NB4 (cell line): Measurements from ENCODE around the gene NSUN7.
A peak's percentile ranks its signal among the peaks of the same experiment; 100 is the strongest.

Source experiments
- DNase-seq: peaks from one replicate; pipeline ENCODE4 v3.0.0; 2010; ENCODE audit warnings: low read depth
- H3K4me3 ChIP-seq: one replicate; pipeline ENCODE4 v1.5.1; 2011; ENCODE audit warnings: mild to moderate bottlenecking, low read depth, low read length, moderate library complexity
- MYC ChIP-seq: IDR thresholded peaks from 2 replicates; pipeline ENCODE4 v1.6.1; 2011; ENCODE audit warnings: low read depth, low read length
- POLR2A ChIP-seq: IDR thresholded peaks from 2 replicates; pipeline ENCODE4 v1.6.1; 2011; ENCODE audit warnings: mild to moderate bottlenecking; ENCODE audit not compliant: insufficient read length; ENCODE audit errors: extremely low read depth
- TF ChIP-seq, protein P1 (sequence below): IDR thresholded peaks from 2 replicates; pipeline ENCODE4 v1.6.1; 2011; ENCODE audit warnings: low read depth, low read length
- TF ChIP-seq, protein P2 (sequence below): IDR thresholded peaks from one replicate; pipeline ENCODE4 v1.5.1; 2012; ENCODE audit warnings: low read depth, low read length

NSUN7 gene

DNA sequence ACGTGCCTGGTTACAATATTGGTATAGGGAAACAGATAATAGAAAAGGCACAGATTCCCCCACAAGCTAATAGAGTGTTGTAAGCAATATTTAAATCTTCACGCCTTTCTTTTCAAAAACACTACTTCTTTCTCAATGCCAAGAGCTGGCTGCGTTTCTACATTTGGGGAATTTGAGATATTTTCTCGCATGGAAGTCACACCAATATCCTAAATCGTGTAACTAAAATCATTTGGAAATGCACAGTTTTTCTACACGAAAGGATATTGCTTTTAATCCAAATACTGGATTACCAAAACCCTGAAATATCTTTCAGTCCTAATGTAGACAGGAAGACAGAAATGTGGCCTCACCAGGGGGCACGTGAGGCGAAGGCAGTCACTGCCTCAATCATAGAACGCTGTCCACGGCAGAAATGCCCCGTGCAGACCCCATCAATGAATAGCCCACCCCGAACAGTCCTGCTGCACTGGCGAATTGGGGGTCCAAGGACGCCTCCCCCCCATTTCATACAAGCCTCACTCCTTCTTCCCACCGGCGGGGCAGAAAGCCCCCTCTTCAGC is 106.6 kb downstream of the NSUN7 start:
- TF ChIP-seq, protein P1, sequence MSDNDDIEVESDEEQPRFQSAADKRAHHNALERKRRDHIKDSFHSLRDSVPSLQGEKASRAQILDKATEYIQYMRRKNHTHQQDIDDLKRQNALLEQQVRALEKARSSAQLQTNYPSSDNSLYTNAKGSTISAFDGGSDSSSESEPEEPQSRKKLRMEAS = no peak
- TF ChIP-seq MYC = no peak
- TF ChIP-seq, protein P2, sequence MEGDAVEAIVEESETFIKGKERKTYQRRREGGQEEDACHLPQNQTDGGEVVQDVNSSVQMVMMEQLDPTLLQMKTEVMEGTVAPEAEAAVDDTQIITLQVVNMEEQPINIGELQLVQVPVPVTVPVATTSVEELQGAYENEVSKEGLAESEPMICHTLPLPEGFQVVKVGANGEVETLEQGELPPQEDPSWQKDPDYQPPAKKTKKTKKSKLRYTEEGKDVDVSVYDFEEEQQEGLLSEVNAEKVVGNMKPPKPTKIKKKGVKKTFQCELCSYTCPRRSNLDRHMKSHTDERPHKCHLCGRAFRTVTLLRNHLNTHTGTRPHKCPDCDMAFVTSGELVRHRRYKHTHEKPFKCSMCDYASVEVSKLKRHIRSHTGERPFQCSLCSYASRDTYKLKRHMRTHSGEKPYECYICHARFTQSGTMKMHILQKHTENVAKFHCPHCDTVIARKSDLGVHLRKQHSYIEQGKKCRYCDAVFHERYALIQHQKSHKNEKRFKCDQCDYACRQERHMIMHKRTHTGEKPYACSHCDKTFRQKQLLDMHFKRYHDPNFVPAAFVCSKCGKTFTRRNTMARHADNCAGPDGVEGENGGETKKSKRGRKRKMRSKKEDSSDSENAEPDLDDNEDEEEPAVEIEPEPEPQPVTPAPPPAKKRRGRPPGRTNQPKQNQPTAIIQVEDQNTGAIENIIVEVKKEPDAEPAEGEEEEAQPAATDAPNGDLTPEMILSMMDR = no peak
- no peak for TF ChIP-seq POLR2A
- DNase-seq = peak; percentile 23
- peak overlapping the region; percentile 56 for H3K4me3 ChIP-seq

DNA sequence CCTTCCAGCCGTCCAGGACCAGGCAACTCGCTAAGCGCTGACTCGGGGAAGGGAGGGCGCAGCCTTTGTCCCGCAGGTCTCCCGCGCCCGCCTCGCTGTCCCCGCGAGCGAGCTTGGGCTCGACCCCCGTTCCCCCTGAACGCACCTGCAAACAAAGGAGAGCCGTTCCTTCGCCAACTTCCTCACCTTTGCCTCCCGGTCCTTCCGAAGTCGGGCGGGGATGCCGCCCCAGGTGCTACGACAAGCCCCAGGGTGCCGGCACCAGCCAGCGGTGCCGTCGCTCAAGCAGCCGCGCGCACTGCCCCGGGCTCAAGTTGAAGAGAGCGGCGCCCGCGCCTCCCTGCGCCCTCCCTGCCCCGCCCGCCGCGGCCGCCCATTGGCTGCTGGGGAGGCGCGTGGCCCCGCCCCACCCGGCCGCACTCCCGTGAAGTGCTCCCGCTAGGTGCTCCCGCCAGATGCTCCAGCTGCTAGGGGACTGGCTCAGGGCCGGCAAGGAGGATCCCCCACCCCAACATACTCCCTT is 107.1 kb downstream of the NSUN7 start:
- DNase-seq = peak; percentile 81
- TF ChIP-seq POLR2A = no peak
- TF ChIP-seq, protein P2 = no peak

DNA sequence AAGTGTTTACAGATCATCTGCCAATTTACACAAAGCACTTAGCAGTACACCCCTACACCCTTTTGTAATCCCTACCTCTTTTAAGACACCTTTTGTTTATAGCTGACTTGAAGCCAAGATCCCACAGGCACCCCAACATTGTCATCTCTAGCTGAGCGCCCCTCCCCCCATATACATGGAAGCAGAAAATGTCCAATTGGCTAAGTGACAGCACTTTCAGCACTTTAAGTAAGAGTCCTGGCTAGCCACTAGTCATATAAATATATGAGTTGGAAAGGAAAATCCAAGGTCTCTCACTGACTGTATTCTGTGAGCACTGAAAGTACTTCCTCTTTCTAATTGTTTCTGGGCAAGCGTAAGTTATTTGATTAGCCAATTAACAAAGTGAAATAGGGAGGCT is 108.2 kb downstream of the NSUN7 start:
- TF ChIP-seq, protein P1 = no peak
- TF ChIP-seq POLR2A (no peak), MYC (no peak)
- TF ChIP-seq, protein P2 = no peak
- DNase-seq = peak; percentile 59

More for the DNA sequence above, 107.1 kb downstream of the NSUN7 start:
- H3K4me3 ChIP-seq = peak overlapping the region; percentile 56

DNA sequence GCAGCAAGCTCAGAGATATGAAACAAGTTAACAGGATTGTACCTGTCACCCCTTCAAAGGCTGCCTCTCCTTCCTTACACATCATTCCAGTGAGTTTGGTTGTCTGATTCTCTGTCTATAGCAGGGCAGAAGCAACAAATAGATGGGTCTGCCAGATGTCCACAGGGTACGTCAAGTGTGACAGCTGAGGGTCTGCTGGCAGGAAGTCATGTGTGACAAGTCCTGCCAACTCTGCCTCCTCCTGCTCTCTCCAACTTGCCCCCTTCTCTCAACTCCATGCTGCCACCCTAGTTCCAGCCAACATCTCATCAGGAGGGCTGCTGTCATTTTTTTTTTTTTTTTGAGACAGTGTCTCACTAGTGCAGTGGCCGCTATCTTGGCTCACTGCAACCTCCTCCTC is 109.2 kb downstream of the NSUN7 start:
- TF ChIP-seq, protein P1 = no peak
- TF ChIP-seq POLR2A (no peak), MYC (no peak)
- TF ChIP-seq, protein P2 = no peak
- no peak overlapping the region for H3K4me3 ChIP-seq
- DNase-seq = no peak

More for the DNA sequence above, 108.2 kb downstream of the NSUN7 start:
- no peak overlapping the region for H3K4me3 ChIP-seq
